ENCODE results near the gene PRTG. TPM values are rescaled to one million over a fixed set of nuclear protein-coding genes. Genes with fewer than 3 reads are reported as not detected.

PRTG gene
- total RNA-seq, 6 experiments from 2014 or later = 0.06 to 0.22 (median 0.12) TPM

DNA sequence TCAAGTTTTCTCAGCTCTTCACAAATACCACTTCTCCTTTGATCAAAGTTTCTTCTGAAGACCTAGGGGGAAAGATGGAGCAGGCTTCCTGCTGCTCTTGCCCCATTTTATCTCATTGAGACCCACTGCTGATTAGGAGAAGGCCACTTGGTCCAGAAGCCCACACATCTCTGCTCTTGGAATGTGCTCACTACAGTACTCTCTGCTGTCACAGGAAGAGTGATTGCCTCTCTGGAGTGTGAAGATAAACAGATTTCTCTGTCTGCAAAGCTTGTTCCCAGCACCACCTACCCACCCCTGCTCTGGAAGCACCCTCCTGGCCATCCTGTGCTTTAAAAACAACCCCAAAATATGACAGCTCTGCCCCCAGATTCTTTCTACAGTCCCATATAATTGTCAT is 41.3 kb upstream of the PRTG start:
- no peak for DNase-seq
- TF ChIP-seq, protein P1, sequence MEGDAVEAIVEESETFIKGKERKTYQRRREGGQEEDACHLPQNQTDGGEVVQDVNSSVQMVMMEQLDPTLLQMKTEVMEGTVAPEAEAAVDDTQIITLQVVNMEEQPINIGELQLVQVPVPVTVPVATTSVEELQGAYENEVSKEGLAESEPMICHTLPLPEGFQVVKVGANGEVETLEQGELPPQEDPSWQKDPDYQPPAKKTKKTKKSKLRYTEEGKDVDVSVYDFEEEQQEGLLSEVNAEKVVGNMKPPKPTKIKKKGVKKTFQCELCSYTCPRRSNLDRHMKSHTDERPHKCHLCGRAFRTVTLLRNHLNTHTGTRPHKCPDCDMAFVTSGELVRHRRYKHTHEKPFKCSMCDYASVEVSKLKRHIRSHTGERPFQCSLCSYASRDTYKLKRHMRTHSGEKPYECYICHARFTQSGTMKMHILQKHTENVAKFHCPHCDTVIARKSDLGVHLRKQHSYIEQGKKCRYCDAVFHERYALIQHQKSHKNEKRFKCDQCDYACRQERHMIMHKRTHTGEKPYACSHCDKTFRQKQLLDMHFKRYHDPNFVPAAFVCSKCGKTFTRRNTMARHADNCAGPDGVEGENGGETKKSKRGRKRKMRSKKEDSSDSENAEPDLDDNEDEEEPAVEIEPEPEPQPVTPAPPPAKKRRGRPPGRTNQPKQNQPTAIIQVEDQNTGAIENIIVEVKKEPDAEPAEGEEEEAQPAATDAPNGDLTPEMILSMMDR (IDR thresholded peaks at IDR 0.05) = no peak
- TF ChIP-seq POLR2A (IDR thresholded peaks at IDR 0.05) = no peak
- H3K4me3 ChIP-seq = no peak overlapping the region
- intact Hi-C loops (cut with DNase I) = no loop called here
- ATAC-seq = no peak
- no peaks in the 10 kb centered on the region for H3K4me1 ChIP-seq
- no peaks in the 10 kb centered on the region for H3K36me3 ChIP-seq
- H3K9me3 ChIP-seq = no peaks in the 10 kb centered on the region
- no peak overlapping the region for H3K27ac ChIP-seq
- no peaks in the 10 kb centered on the region for H3K27me3 ChIP-seq

DNA sequence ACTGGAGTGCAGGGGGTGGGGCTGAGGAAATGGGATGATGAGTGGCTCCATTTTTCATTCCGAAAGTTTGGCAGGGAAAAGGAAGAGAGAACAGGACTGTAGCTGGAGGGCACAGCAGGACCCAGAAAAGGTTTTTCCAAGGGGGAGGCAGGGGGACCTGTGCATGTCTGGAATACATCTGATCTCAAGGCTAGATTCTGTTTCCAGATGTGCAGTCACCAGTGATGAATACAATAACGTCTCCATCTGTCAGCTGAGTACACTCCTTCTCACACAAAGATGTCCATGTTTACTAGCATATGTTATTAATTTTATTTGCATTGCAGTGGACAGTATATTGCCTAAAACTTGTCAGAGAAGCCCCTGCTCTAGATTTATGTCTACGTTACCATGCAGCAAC is 39.9 kb upstream of the PRTG start:
- no peak overlapping the region for H3K27ac ChIP-seq
- H3K9me3 ChIP-seq = no peaks in the 10 kb centered on the region
- intact Hi-C loops (cut with DNase I) = no loop called here
- H3K27me3 ChIP-seq = no peaks in the 10 kb centered on the region
- H3K4me3 ChIP-seq = no peak overlapping the region
- TF ChIP-seq POLR2A (IDR thresholded peaks at IDR 0.05) = no peak
- TF ChIP-seq, protein P1 (IDR thresholded peaks at IDR 0.05) = no peak
- WGBS (ENCODE audit: insufficient coverage, low coverage, low lambda C conversion rate, missing lambda C conversion rate) = 57% methylated on average over 3 of the region's 3 CpGs
- no peaks in the 10 kb centered on the region for H3K4me1 ChIP-seq
- DNase-seq (no peak), ATAC-seq (no peak)
- H3K36me3 ChIP-seq = no peaks in the 10 kb centered on the region

GRCh38 chr15:55780292-55780691 is 37.3 kb upstream of the PRTG start:
- Histone ChIP-seq H3K4me3 (no peak overlapping the region), H3K36me3 (no peaks in the 10 kb centered on the region), H3K27ac (no peak overlapping the region), H3K9me3 (no peaks in the 10 kb centered on the region), H3K27me3 (no peaks in the 10 kb centered on the region), H3K4me1 (no peaks in the 10 kb centered on the region)
- 42% methylated on average over 1 of the region's 2 CpGs for WGBS (ENCODE audit: insufficient coverage, low coverage, low lambda C conversion rate, missing lambda C conversion rate)
- ATAC-seq (no peak), DNase-seq (no peak)
- intact Hi-C loops (cut with DNase I) = no loop called here
- TF ChIP-seq POLR2A (IDR thresholded peaks at IDR 0.05) = no peak
- TF ChIP-seq, protein P1 (IDR thresholded peaks at IDR 0.05) = no peak

DNA sequence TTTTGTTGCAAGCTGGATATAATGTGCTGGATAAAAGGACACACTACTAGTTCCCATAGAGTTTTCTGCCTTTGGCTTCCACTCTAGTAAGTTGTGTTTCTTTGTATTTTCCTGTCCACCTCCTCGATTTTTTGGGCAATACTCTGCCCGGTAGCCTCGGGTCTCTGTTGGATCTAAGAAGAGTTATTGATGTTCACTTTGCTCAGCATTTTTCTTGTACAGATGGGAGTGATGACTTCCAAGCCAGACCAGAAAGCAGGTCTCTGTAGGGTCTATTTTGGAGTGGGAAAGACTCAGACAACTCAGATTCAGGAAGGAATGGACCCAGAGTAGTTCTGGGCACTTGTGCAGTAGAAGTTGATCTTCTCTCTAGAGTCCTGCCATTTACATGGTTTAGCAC is 36.0 kb upstream of the PRTG start:
- H3K4me3 ChIP-seq = no peak overlapping the region
- WGBS (ENCODE audit: insufficient coverage, low coverage, low lambda C conversion rate, missing lambda C conversion rate) = 65% methylated on average over 3 of the region's 3 CpGs
- no peaks in the 10 kb centered on the region for H3K27me3 ChIP-seq
- H3K27ac ChIP-seq = no peak overlapping the region
- no peaks in the 10 kb centered on the region for H3K9me3 ChIP-seq
- H3K4me1 ChIP-seq = no peaks in the 10 kb centered on the region
- intact Hi-C loops (cut with DNase I) = no loop called here
- DNase-seq (no peak), ATAC-seq (no peak)
- no peaks in the 10 kb centered on the region for H3K36me3 ChIP-seq
- TF ChIP-seq, protein P1 (IDR thresholded peaks at IDR 0.05) = no peak
- no peak for TF ChIP-seq POLR2A (IDR thresholded peaks at IDR 0.05)

DNA sequence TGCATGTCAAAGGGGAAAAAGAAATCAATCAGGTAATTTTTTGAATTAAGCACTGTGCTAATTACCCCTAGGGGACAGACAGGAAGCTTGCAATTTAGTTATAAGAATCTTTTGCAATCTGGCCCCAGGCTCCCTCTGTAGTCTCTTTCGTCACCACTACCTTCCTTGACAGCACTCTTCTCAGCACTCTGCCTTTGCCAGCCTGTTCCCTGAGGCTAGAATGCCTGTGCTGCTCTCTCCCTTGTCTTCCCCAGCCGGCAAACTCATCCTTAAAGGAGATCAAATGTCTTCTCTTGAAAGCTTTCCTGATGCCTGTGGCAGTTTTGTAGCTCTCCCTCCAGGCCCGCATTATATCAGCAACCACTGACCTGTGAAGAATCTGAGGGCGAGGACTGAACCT is 32.4 kb upstream of the PRTG start:
- WGBS (ENCODE audit: insufficient coverage, low coverage, low lambda C conversion rate, missing lambda C conversion rate) = 68% methylated on average over 4 of the region's 4 CpGs
- Histone ChIP-seq H3K4me1 (no peaks in the 10 kb centered on the region), H3K36me3 (no peaks in the 10 kb centered on the region), H3K27me3 (no peaks in the 10 kb centered on the region), H3K27ac (no peak overlapping the region), H3K4me3 (no peak overlapping the region), H3K9me3 (no peaks in the 10 kb centered on the region)
- no peak for ATAC-seq
- no peak for DNase-seq
- intact Hi-C loops (cut with DNase I) = no loop called here
- TF ChIP-seq, protein P1 (IDR thresholded peaks at IDR 0.05) = no peak
- no peak for TF ChIP-seq POLR2A (IDR thresholded peaks at IDR 0.05)
